NCI-H345 treated with DMSO at 0.1 percent for 48 hours (cell line): ENCODE results near the gene NEK6.

Source experiments
- DNase-seq: peaks from one replicate; lab custom pipeline; 2025; ENCODE audit not compliant: unreplicated experiment; lab: John Stamatoyannopoulos, UW

Gene NEK6

DNA sequence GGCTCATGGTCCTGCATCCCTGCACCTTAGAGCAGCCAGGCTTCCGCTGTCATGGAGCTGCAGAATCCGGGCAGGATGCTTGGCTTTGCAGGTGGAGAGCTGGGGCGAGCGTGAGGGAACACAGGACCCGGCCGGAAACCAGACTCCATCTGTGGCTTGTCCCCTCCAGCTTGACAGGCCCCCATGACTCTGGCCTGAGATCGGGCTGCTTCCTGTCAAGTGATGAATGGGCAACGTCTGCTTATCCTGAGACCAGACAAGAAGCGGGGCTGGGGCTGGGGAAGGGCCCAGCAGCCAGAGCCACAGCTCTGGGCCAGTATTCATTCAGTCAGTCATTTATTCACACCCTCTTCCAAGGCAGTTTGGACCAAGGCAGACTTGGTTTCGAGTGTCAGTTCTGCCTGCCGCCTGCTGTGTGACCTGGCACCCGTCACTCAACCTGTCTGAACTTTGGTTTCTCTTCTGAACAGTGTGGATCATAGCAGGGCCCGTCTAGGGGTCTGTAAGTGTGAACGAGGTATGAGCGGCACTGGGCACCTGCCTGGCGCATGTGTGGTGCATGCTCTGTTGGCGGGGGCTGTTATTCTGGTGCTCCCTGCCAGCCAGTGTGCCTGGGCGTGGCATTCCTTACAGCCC, 37.5 kb downstream of the NEK6 start:
- no peak for DNase-seq

DNA sequence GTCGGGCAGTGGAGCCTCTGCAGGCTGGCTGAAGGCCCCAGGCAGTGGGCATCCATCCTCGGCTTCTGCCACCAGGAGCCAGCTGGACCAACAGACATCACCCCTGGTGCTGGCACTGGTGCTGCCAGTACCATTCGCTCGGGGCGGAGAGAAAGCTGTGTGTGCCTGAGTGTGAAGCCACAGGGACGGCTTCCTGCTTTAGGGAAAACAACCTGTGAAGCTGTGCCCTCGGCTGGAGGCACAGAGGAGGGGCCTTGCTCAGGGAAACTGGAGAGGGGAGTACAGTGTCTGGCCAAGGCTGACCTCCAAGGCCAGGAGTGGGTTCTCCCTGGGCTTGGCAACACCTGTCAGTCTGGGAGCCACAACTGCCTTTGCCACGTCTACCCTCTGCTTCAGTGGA, 38.3 kb downstream of the NEK6 start:
- DNase-seq, result no peak

DNA sequence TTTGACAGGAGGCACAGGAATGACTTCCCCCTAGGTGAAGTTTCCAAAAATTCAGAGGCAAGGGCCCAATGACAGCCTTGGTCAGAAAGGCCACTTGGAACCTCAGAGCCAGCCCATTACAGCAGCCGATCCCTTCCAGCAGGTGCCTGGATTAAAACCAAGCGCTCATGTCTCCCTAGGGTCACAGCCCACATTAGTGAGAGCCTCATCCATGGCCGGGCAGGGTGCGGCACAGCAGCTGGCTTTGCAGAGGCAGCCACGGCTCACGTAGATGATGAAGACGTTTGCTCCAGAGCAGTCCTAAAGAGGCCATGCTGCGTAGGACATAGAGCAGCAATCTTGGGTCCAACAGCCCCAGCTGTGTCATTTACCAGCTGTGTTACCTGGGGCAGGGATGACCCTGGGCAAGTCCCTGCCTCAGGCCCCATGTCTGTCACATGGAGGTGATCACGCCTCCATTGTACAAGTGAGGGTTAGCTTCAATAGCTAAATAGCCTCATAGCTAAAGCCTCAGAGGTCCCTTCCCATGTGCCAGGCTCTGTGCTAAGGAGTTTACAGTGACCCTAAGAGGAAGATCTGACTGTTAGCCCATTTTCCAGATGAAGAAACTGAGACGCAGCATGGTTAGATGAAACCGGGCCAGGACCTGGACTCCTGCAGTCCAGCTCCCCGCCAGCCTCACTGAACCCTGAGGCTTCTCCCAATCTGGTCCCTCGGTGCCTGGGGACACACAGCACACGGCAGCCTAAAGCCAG, 39.2 kb downstream of the NEK6 start:
- DNase-seq, result no peak

DNA sequence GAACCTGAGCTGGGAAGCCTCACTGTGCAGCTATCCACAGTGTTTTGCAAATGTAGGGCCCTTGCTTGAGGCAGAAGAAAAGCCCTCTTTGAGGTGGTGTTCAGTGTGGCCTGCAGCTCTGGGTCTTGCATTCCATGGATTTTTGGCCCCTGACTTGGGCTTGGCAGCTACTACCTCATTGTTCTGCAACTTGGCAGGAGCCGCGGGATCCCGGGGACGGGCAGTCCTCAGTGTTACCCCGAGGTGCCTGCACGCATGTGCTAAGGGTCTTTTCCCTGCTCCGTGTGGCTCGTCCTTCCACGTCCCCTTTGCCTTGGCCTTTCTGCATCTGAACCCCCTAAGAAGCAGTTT, 39.8 kb downstream of the NEK6 start:
- no peak for DNase-seq

DNA sequence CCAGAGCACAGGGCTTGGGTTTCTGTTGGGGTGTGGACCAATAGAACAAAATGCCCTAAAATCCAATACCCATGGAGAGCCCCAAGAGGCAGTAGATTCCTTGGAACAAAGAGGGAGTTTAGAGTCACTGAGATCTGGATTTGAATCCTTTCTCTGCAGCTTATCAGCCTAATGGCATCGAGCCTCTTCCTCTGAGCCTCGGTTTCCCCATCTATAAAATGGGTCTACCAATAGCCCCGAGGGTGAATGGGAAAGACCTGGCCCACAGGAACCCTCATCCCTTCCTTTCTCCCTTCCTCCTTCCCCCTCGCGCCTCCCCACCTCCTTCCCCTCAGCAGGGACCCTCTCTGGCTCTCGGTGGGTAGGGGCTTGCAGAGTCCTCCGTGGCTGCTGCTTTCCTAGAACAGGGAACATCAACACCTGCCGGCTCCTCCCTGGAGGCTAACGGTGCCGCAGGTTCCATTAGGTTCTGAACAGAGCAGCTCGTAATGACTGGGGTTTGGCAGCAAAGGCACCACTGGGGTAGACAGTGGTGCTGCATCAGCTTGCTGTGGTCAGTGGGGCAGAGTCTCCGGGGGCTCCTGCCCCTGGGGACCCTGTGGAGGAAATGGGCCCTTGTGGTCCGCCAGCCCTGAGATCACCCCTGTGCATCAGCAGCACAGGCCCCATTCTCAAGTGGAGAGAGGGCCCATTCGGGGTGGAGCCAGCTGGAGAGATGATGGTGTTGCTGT, 40.3 kb downstream of the NEK6 start:
- DNase-seq, result no peak

DNA sequence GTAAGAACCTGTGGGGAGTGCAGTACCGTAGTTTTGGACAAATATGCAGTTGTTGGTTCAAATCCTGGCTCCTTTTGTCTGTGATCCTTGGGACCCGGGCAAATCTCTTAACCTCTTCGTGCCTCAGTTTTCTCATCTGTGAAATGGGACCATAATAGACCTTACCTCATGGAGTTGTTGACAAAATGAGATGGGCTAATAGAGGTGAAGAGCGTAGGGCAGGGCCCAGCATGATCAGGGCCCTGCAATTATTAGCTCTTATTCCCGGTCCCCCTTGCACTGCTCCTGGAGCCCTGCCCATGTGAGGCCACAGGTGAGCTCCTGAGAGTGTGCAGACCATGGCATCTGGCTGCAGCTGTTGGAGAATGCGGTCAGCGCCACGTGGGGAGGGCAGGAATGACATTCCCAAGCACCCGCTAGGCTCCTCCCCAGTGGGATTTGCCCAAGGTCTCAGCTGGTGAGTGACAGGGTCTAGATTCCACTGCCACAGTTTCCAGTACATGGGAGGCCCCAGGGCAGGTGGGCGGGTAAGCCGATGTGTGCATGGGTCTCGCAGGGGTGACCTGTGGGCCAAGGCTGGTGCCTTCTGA, 41.0 kb downstream of the NEK6 start:
- no peak for DNase-seq

DNA sequence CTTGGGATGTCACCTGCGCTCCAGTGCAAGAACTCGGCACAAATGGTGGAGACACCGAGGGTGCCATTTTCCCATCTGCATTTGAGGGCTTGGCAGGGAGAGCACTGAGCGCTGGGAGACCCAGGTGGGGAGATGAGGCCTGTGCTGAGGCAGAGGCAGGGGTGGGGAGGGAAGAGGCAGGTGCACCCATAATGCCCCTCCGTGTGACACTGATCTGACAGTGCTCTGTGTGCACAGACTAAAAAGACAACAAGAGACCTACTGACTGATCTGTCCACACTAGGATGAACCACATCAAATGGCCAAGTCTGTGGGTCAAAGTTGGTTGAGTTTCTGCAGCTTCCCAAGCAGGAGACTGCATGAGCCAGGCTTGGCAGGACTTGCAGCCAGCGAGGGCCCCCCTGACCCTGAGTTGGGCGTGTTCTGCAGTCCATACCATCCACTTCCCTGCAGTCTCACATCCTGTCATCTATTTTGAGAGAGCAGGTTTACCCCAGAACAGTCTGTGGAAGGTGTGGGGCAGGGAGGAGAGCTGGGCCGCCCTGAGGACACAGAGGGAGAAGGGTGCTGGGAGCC, 41.9 kb downstream of the NEK6 start:
- DNase-seq, result no peak

DNA sequence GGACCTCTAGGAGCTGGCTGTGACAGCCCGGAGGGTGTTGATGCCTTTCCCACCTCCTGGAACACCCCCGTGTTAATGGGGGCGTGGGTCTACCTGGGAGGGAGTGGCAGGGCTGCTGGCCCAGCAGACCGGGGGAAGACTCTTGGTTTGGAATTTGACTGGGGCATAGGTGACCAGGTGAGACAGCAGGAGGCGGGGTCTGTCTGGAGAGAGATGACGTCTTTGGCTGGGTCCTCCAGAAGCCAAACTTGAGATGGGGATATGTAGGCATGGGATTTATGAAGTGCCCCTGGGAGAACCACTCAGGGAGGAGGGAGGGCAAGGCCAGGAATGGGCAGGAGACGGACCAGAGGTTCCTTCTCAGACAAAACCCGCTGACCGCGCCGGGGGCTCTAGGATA, 42.6 kb downstream of the NEK6 start:
- DNase-seq, result no peak

DNA sequence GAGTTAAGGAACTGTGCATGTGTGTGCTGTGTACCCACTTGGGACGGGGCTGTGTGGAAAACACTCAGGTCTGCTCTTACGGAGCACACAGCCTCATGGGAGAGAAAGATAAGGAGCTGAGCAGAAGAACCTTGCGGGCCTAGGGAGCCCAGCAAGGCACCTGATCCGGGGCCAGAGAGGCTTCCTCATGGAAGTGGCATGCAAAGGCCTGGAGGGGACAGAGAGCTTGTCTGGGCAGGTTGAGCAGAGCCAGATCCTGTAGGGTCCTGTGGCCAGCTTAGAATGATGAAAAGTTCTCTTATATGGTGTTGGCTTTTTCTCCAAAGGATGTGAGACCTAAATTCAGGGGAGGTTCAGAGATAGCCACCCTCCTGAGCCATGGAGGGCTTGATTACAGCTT, 45.2 kb downstream of the NEK6 start:
- DNase-seq, result no peak

DNA sequence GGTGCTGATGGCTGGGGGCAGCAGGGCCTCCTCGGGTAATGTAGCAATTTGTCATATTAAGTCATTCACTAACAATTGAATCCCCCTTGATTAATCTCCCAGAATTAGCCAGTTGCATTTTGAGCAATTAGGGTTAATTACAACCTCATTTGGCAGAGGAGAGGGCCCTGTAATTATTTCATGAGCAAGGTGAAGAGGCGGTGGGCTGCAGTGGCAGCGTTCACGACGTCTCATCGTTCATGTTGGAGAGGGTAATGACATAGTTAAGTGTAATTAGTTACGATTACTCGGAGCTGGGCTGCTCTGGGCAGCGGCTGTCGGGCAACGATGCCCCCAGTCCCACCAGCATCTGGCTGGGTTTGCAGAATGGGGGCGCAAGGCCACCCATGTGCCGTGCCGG, 46.0 kb downstream of the NEK6 start:
- DNase-seq, result no peak

DNA sequence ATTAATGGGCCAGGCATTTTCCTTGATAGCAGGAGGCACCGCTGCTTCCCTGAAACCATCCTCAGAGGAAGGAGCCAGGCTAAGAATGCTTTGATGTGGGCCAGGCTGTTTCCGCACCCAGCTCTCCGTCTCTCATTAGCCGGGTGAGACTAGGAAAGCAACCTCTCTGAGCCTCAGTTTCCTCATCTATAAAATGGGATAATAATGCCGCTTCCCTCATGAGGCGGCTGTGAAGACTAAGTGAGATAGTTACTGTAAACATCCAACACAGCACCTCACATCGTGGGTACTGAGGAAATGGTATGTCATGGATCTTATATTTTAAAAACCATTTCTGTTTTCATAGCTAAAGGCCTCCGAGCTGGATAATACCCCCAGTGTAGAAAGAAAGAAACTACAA, 46.5 kb downstream of the NEK6 start:
- no peak for DNase-seq

DNA sequence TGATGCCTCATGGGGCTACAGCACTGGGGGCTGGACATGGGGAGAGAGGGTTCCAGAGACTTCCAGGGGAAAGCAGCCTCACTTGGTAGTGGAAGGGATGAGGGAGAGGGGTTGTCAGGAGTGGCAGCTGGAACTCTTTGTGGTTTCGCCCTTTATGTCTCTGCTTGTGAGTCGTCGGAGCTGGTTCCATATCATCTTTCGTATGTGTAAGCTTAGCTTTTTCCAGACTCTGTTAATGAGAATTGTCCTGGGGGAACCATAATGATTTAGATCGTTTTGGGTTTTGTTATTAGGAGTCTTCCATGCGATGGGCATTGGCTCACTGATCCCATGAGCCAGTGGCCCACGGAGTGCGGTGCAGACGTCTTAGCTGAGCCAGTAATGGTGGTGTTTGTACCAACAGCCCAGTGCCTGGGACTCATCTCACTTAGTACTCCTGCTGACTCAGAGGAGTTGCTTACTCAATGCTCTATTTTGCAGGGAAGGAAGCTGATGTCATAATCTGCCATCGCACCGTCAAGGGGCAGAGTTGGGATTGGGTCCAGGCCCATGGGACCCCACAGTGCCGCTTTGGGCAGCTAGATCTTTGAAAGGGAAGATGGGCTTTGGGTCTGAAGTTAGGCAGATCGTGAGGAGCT, 48.5 kb downstream of the NEK6 start:
- no peak for DNase-seq

DNA sequence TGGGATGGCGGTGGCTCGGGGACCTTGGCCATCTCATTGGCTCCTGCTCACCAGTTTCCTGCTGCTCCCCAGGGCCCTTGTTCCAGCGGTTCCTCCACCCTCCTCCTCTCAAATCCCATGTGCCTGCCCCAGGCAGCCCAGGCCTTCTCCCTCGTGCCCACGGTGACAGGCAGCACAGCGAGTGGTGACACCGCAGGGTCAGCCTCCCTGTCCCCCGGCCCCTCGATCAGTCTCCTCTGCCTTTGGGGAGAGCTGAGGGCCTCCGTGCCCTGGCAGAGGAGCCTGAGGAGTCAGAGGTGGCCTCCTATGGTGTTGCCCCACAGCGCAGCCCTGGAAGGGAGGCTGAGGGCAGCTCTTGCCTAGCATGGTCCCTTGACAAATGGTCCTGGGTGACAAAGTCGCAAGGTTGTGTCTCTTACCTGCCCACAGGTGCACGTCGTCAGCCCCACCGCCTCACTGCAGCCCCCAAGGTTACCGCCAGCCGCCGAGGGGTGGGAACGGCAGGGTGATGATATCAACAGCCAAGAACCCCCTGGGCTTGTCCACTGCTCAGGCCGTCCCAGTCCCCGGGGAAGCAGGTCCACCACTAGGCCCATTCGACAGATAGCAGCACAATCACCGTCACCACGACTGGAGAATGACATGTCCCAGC, 49.8 kb downstream of the NEK6 start:
- DNase-seq, result no peak

DNA sequence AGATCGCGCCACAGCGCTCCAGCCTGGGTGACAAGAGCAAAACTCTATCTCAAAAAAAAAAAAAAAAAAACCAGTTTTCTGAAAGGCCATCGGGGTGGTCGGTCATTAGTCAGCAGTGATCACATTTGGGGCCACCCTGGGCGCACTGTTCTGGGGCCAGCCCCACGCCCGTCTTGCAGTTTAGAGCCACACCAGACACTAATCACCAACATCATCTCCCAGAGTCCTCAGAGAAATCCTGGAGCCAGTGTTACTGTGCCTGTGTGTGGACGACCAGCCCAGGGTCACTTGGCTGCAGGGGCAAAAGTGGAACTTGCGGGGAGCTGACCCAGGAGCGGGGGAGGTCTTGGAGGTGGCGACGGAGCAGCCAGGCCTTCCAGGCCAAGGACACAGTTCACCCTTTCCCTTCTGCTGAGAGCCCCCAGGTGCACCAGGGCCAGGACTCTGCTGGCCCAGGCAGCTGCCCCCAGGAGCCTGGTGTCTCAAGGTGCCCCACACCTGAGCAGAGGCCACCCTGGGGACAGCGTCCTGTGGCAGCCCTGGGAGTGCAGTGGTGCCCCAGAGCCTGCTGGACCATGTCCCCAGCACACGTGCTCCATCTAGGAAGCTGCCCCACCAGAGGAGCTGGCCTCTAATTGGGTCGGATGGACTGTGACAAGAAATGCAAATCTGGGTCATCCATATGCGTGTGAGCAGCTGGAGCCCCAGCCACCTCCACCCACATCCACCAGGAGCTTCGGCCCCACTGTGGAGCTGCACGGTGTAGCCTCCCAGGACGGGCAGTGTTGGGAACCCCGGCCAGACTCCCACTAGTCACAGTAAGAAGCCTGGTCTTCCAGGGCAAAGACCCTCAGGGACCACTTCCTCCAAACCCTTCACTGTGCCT, 51.1 kb downstream of the NEK6 start:
- no peak for DNase-seq

DNA sequence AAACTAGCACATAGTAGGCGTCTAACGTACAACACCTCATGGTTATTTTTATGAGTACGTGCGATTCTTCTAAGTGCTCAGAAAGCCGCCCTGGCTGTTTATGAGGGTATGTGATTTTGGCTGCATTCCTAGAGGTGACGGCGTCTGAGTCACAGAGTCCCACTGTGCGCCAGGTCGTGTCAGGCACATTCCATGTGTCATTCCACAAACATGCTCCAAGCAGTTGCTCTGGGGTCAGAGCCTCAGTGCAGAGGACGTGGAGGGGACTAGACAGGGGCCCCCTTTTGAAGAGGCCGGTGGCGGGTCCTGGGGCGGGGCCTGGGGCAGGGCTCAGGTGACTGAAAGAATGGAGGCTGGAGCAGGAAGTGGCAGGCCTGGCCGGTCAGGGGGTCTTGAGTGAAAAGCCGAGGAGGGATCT, 51.9 kb downstream of the NEK6 start:
- DNase-seq, result no peak

DNA sequence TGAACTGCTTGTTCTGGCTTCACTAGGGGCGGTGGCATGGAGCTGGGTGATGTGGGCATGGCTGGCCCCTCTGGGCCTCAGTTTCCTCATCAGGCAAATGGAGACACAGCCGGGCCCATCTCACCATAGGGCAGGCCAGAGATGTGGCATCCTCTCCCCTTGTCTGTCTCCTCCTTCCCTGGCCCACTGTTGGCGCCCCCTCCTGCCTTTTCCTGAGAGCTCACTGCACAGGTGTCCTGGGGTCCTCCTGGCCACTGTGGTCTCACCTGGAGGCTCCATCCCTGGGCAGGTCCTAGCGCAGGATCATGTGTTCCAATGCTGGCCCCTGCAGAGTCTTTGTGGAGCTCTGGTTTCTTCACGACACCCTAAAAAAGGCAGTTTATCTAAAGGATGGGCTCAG, 53.5 kb downstream of the NEK6 start:
- no peak for DNase-seq

DNA sequence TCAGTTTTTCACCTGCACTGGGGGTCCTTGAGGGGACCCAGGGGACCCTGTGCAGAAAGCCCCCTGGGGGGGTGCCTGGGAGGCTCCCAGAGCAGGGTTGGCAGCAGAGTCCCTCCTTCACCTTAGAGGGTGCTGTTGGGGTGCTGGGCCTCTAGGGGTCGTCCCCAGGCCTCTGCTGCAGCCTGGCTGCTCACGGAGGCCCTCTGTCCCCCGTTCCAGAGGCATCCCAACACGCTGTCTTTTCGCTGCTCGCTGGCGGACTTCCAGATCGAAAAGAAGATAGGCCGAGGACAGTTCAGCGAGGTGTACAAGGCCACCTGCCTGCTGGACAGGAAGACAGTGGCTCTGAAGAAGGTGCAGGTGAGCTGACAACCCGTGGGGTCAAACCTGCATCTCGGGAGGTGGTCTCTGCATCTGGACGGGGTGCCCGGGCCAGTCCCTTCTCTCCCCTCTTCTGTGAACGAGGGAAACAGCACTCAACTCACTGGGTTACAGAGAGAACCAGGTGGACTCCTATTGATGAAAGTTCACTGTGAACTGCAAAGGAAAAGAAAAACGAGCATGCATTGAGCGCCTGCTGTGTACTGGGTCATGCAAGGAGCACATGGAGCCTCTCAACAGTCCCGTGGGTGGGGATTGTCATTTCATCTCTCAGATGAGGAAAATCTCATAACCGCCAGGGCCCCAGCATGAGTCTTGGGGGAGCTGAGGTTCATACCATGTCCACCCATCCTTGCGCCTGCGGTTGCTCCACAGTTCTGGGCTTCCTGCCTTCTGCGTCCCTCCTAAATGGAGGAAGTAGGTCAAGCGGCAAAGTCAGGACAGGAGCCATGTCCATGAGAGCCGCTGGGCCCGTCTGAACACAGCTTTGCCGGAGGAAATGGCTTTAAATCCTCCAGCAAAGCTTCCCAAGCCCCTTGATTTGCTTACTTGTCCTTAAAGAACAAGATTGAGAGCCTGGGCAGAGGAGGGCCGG, 54.8 kb downstream of the NEK6 start:
- no peak for DNase-seq

DNA sequence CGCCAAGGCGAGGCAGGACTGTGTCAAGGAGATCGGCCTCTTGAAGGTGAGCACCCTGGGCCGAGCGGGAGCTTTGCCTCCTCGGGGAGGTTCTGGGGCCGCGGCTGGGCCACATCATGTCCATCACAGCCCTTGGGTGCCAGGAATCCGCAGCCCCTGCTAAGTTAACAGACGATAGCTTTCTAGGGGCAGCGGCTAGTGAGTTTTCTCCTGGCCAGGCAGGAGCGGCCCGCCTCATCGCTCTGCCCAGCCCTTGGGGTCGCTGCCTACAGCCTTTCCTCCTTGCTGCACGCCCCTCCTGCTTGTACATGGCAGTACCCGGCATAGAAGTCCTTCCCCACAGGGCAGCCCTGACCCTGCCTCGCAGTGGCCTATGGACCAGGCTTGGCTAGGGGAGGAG, 56.2 kb downstream of the NEK6 start:
- no peak for DNase-seq

DNA sequence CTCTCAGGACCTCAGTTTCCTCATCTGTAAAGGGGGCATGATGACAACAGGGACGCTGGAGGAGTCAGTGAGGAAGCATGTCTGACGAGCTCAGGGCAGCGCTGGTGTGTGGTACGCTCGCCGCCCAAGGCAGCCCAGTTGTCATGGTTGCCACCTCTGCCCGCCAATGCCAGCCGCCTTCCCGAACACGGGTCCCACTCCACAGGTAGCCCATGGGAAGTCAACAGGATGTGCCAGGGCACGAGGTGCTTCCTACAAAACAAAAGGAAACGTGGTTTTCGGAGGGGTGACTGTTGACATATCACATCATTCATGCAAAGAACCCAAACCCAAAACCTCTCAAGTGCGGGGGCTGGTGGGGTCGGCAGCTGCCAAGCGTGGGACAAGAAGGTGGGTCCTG, 58.1 kb downstream of the NEK6 start:
- DNase-seq, result no peak
